H9 (cell line): ENCODE results near the gene FGF11. TPM values are rescaled to one million over a fixed set of nuclear protein-coding genes. Genes with fewer than 3 reads are reported as not detected.
A peak's percentile ranks its signal among the peaks of the same experiment; 100 is the strongest.

ENCODE experiments used
- DNase-seq: peaks from one replicate; pipeline ENCODE4 v3.0.0-alpha.2; 2017
- H2AFZ ChIP-seq: one replicate; pipeline ENCODE4 v1.6.1; 2013; ENCODE audit warnings: mild to moderate bottlenecking, low read length, control low read depth, moderate library complexity
- H2AK5ac ChIP-seq: 2 replicates; pipeline ENCODE4 v1.6.1; 2013; ENCODE audit warnings: low read length, control low read depth, mixed read lengths; ENCODE audit not compliant: insufficient read length
- H2BK120ac ChIP-seq: one replicate; pipeline ENCODE4 v1.6.1; 2013; ENCODE audit warnings: low read depth, mild to moderate bottlenecking, low read length, control low read depth, inconsistent platforms; ENCODE audit not compliant: poor library complexity, severe bottlenecking
- H2BK12ac ChIP-seq: 2 replicates; pipeline ENCODE4 v1.6.1; 2013; ENCODE audit warnings: low read length, control low read depth, mixed read lengths, low read depth; ENCODE audit not compliant: insufficient read length
- H2BK15ac ChIP-seq: 2 replicates; pipeline ENCODE4 v1.6.1; 2013; ENCODE audit warnings: low read depth, low read length, control low read depth
- H2BK20ac ChIP-seq: one replicate; pipeline ENCODE4 v1.6.1; 2013; ENCODE audit warnings: low read depth, mild to moderate bottlenecking, low read length, control low read depth, inconsistent platforms; ENCODE audit not compliant: poor library complexity, severe bottlenecking
- H2BK5ac ChIP-seq: 2 replicates; pipeline ENCODE4 v1.6.1; 2013; ENCODE audit warnings: low read length, control low read depth, mixed read lengths; ENCODE audit not compliant: insufficient read length
- H3K14ac ChIP-seq: 2 replicates; pipeline ENCODE4 v1.6.1; 2013; ENCODE audit warnings: low read length, control low read depth; ENCODE audit not compliant: insufficient read depth
- H3K18ac ChIP-seq: 2 replicates; pipeline ENCODE4 v1.6.1; 2013; ENCODE audit warnings: low read depth, mild to moderate bottlenecking, mixed read lengths, low read length, control low read depth; ENCODE audit not compliant: insufficient read length
- H3K23ac ChIP-seq: 2 replicates; pipeline ENCODE4 v1.6.1; 2013; ENCODE audit warnings: low read length, control low read depth, mixed read lengths, low read depth; ENCODE audit not compliant: insufficient read length
- H3K23me2 ChIP-seq: 2 replicates; pipeline ENCODE4 v1.6.1; 2013; ENCODE audit warnings: low read depth, mild to moderate bottlenecking, mixed read lengths, low read length, control low read depth; ENCODE audit not compliant: insufficient read length, poor library complexity, severe bottlenecking
- H3K27ac ChIP-seq: 2 replicates; pipeline ENCODE4 v1.5.1; 2013; ENCODE audit warnings: low read length, control low read depth, mixed read lengths, low read depth; ENCODE audit not compliant: insufficient read length
- H3K27me3 ChIP-seq: 2 replicates; pipeline ENCODE4 v1.6.1; 2013; ENCODE audit warnings: low read length, control low read depth, inconsistent platforms; ENCODE audit not compliant: insufficient read depth
- H3K4ac ChIP-seq: 2 replicates; pipeline ENCODE4 v1.6.1; 2013; ENCODE audit warnings: low read depth, mild to moderate bottlenecking, control low read depth, inconsistent platforms, low read length, moderate library complexity
- H3K4me1 ChIP-seq: 2 replicates; pipeline ENCODE4 v1.6.1; 2013; ENCODE audit warnings: low read length, control low read depth, inconsistent platforms; ENCODE audit not compliant: insufficient read depth
- H3K4me2 ChIP-seq: 2 replicates; pipeline ENCODE4 v1.6.1; 2013; ENCODE audit warnings: low read length, control low read depth, mixed read lengths; ENCODE audit not compliant: insufficient read length, insufficient read depth
- H3K56ac ChIP-seq: 2 replicates; pipeline ENCODE4 v1.6.1; 2013; ENCODE audit warnings: low read depth, mild to moderate bottlenecking, mixed read lengths, low read length, control low read depth; ENCODE audit not compliant: insufficient read length
- H3K79me1 ChIP-seq: 2 replicates; pipeline ENCODE4 v1.6.1; 2013; ENCODE audit warnings: low read depth, mild to moderate bottlenecking, moderate library complexity, low read length, control low read depth, inconsistent platforms; ENCODE audit not compliant: insufficient read depth, poor library complexity, severe bottlenecking
- H3K79me2 ChIP-seq: 2 replicates; pipeline ENCODE4 v1.6.1; 2013; ENCODE audit warnings: low read length, control low read depth, inconsistent platforms; ENCODE audit not compliant: insufficient read depth
- H3K9ac ChIP-seq: 2 replicates; pipeline ENCODE4 v1.6.1; 2013; ENCODE audit warnings: low read length, control low read depth, mixed read lengths; ENCODE audit not compliant: insufficient read length; ENCODE audit errors: extremely low read depth
- H3K9me3 ChIP-seq: one replicate; pipeline ENCODE4 v1.6.1; 2013; ENCODE audit warnings: low read depth, low read length, inconsistent platforms; ENCODE audit not compliant: control insufficient read depth
- H3T11ph ChIP-seq: one replicate; pipeline ENCODE4 v1.6.1; 2013; ENCODE audit warnings: mild to moderate bottlenecking, low read length, control low read depth, inconsistent platforms
- H4K20me1 ChIP-seq: one replicate; pipeline ENCODE4 v1.6.1; 2013; ENCODE audit not compliant: control insufficient read depth, insufficient read length, insufficient read depth
- H4K5ac ChIP-seq: 2 replicates; pipeline ENCODE4 v1.6.1; 2013; ENCODE audit warnings: low read depth, mild to moderate bottlenecking, mixed read lengths, low read length, control low read depth; ENCODE audit not compliant: insufficient read length
- H4K8ac ChIP-seq: replicated peaks from 2 replicates; pipeline ENCODE4 v1.6.1; 2013; ENCODE audit warnings: low read length, control low read depth, mixed read lengths, low read depth; ENCODE audit not compliant: insufficient read length
- H4K91ac ChIP-seq: 2 replicates; pipeline ENCODE4 v1.6.1; 2013; ENCODE audit warnings: low read depth, mild to moderate bottlenecking, moderate library complexity, mixed read lengths, low read length, control low read depth; ENCODE audit not compliant: insufficient read length
- H3K27ac Mint-ChIP-seq, 3 experiments: 2 replicates in 2 of 3; 3 replicates in 1 of 3; pipeline ENCODE4 v1.8.0; 2020 to 2021; ENCODE audit warnings: mixed read lengths in 3 of 3, mild to moderate bottlenecking in 1 of 3, moderate library complexity in 1 of 3
- H3K27me3 Mint-ChIP-seq: 2 replicates; pipeline ENCODE4 v1.8.0; 2021; ENCODE audit warnings: low read depth, mild to moderate bottlenecking, moderate library complexity, mixed read lengths
- H3K36me3 Mint-ChIP-seq, 3 experiments: 2 replicates in 2 of 3; 3 replicates in 1 of 3; pipeline ENCODE4 v1.8.0; 2020 to 2021; ENCODE audit warnings: low read depth in 3 of 3, mixed read lengths in 3 of 3; ENCODE audit not compliant: insufficient read depth in 1 of 3
- H3K4me1 Mint-ChIP-seq, 2 experiments: 2 replicates each; pipeline ENCODE4 v1.8.0; 2020; ENCODE audit warnings: mixed read lengths in 2 of 2
- H3K4me3 Mint-ChIP-seq, 2 experiments: 2 replicates in 1 of 2; 3 replicates in 1 of 2; pipeline ENCODE4 v1.8.0; 2020 to 2021; ENCODE audit warnings: mild to moderate bottlenecking in 2 of 2, mixed read lengths in 2 of 2, moderate library complexity in 1 of 2
- H3K9me3 Mint-ChIP-seq, 2 experiments: 2 replicates in 1 of 2; 3 replicates in 1 of 2; pipeline ENCODE4 v1.8.0; 2020; ENCODE audit warnings: mild to moderate bottlenecking in 2 of 2, mixed read lengths in 2 of 2, moderate library complexity in 1 of 2
- CTCF ChIP-seq: fragments of 200-600 bp; sonication (generic); conservative IDR thresholded peaks from 3 replicates; pipeline ENCODE4 v1.8.0; 2021; ENCODE audit warnings: antibody characterized with exemption, mild to moderate bottlenecking
- WGBS: extraction: QIAGEN DNeasy Blood & Tissue Kit; methylation state at CpG from one replicate; pipeline ENCODE4 v1.1.7; 2013; ENCODE audit warnings: missing lambda C conversion rate, low lambda C conversion rate, mixed read lengths; ENCODE audit not compliant: insufficient read length; ENCODE audit errors: extremely low coverage; 5-methylcytosine and 5-hydroxymethylcytosine counted together
- total RNA-seq: library from RNA; stranded (reverse); gene quantifications from 2 replicates; pipeline ENCODE4 v1.2.1, GENCODE V29; 2021

Gene FGF11
- total RNA-seq, 1 experiment from 2014 or later: 15.2 TPM

DNA sequence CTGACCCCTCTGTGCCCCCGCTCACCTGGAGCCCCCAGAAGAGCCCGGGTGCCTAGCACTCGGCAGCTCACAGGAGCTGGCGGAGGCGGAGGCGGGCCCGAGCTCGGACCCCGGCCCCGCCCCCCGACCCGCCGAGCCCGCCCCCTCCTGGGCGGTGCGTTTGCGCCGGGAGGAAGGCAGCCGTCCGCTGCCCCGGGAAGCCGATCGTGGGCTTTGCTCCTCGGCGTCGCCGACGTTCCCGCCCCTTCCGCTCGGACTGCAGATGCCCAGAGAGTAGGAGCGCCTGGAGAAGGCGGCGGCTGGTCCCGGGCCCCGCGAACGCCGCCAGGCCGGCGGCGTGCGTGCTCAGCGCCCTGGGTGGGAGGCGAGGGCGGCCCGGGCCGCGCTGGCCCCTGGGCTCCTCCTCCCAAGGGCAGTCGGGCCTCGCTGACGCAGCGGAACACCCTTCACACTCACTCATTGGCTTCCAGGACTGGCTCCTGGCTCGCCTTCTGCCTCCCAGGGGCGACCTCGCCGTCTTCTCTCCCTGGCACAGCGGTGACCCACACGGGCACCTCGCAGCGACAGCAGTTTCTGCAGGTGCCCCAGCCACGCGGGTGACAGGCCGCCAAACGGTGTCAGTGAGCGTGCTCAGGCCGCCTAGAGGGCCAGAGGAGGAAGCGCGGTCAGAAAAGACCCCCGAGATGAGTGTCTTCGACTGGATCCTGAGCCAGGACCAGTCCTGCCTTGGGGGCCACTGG, 44.7 kb upstream of the FGF11 start, which contains the start of gene PLSCR3:
PLSCR3 (minus strand) TSS at position 74 of the 740 bp plus-strand sequence. CDS start 415 bp downstream, outside the sequence.
- H3K9ac ChIP-seq: no peak within 1 kb of the TSS
- H4K8ac ChIP-seq: no peak within 1 kb of the TSS
- no peak within 1 kb of the TSS for H3T11ph ChIP-seq
- H4K20me1 ChIP-seq: peaks cover 2% of the 10 kb centered on the region
- H4K91ac ChIP-seq: no peak within 1 kb of the TSS
- peak within 1 kb of the TSS; percentile 51 for H3K14ac ChIP-seq
- no peak within 1 kb of the TSS for H3K56ac ChIP-seq
- H3K79me1 ChIP-seq: no peaks in the 10 kb centered on the region
- DNase-seq: peak; percentile 96
- Mint-ChIP-seq H3K36me3 (peaks cover 12 to 27% (median 19%) of the 10 kb centered on the region in 3 experiments), H3K9me3 (no peaks in the 10 kb centered on the region; a peak in 1 of 5 replicates), H3K27me3 (peaks cover 2% of the 10 kb centered on the region), H3K4me3 (peak within 1 kb of the TSS; percentile 87 to 96), H3K27ac (peak within 1 kb of the TSS; percentile 67 to 94 (median 90); a peak in 5 of 7 replicates), H3K4me1 (peaks cover 22% of the 10 kb centered on the region in 2 experiments)
- H3K18ac ChIP-seq: no peak within 1 kb of the TSS
- H3K9me3 ChIP-seq: no peaks in the 10 kb centered on the region
- no peak within 1 kb of the TSS for H4K5ac ChIP-seq
- WGBS: no CpG with 5 or more reads among the region's 71 CpGs
- peak within 1 kb of the TSS; percentile 92 for H3K4me2 ChIP-seq
- H2BK12ac ChIP-seq: no peak within 1 kb of the TSS
- no peak within 1 kb of the TSS for H3K23ac ChIP-seq
- H2AK5ac ChIP-seq: no peak within 1 kb of the TSS
- no peaks in the 10 kb centered on the region for H3K79me2 ChIP-seq
- no peak within 1 kb of the TSS for H2BK120ac ChIP-seq
- no peaks in the 10 kb centered on the region for H3K27me3 ChIP-seq
- peak; percentile 64; the same call in 2 of the 3 replicates for TF ChIP-seq CTCF
- no peak within 1 kb of the TSS for H2BK20ac ChIP-seq
- H3K4ac ChIP-seq: no peak within 1 kb of the TSS
- no peak within 1 kb of the TSS for H2BK5ac ChIP-seq
- H3K23me2 ChIP-seq: peaks cover 12% of the 10 kb centered on the region
- peaks cover 7% of the 10 kb centered on the region; the same call in 1 of the 2 replicates for H3K4me1 ChIP-seq
- no peak within 1 kb of the TSS; the same call in 1 of the 2 replicates for H2BK15ac ChIP-seq
- H2AFZ ChIP-seq: no peak within 1 kb of the TSS
- no peak within 1 kb of the TSS for H3K27ac ChIP-seq
